IMR-90 (cell line): ENCODE data around the gene IQGAP2.

Source experiments
- BHLHE40 ChIP-seq: fragments of 150-350 bp; IDR thresholded peaks from 2 replicates; pipeline ENCODE4 v1.6.1; 2016; ENCODE audit warnings: mild to moderate bottlenecking, low read depth, low read length
- CEBPB ChIP-seq: IDR thresholded peaks from 2 replicates; pipeline ENCODE4 v1.6.1; 2012; ENCODE audit warnings: low read depth, low read length, improper control_type of control experiment
- CTCF ChIP-seq: conservative IDR thresholded peaks from 2 replicates; pipeline ENCODE4 v1.5.1; 2012; ENCODE audit warnings: mild to moderate bottlenecking, low read depth, low read length, improper control_type of control experiment
- ELK1 ChIP-seq: fragments of 150-350 bp; IDR thresholded peaks from 2 replicates; pipeline ENCODE4 v1.6.1; 2016; ENCODE audit warnings: low read depth, mild to moderate bottlenecking, low read length, moderate library complexity, borderline replicate concordance
- FOS ChIP-seq: fragments of 150-350 bp; IDR thresholded peaks from 2 replicates; pipeline ENCODE4 v1.6.1; 2016; ENCODE audit warnings: low read depth, low read length
- MAFK ChIP-seq: IDR thresholded peaks from 2 replicates; pipeline ENCODE4 v1.6.1; 2012; ENCODE audit warnings: low read depth, low read length, improper control_type of control experiment
- MAZ ChIP-seq: IDR thresholded peaks from 2 replicates; pipeline ENCODE4 v1.6.1; 2012; ENCODE audit warnings: low read depth, mild to moderate bottlenecking, low read length, improper control_type of control experiment, moderate library complexity, borderline replicate concordance
- MXI1 ChIP-seq: IDR thresholded peaks from 2 replicates; pipeline ENCODE4 v1.6.1; 2012; ENCODE audit warnings: low read depth, mild to moderate bottlenecking, low read length, moderate library complexity, borderline replicate concordance
- POLR2A ChIP-seq: IDR thresholded peaks from 2 replicates; pipeline ENCODE4 v1.6.1; 2012; ENCODE audit warnings: mild to moderate bottlenecking, low read depth, low read length
- RAD21 ChIP-seq: IDR thresholded peaks from 2 replicates; pipeline ENCODE4 v1.6.1; 2012; ENCODE audit warnings: low read length, improper control_type of control experiment
- RCOR1 ChIP-seq: IDR thresholded peaks from 2 replicates; pipeline ENCODE4 v1.6.1; 2012; ENCODE audit warnings: mild to moderate bottlenecking, low read length, improper control_type of control experiment; ENCODE audit not compliant: insufficient replicate concordance
- RFX5 ChIP-seq: IDR thresholded peaks from 2 replicates; pipeline ENCODE4 v1.8.0; 2012; ENCODE audit warnings: low read depth, mild to moderate bottlenecking, low read length, moderate library complexity
- SMC3 ChIP-seq: fragments of 150-350 bp; IDR thresholded peaks from 2 replicates; pipeline ENCODE4 v1.6.1; 2016; ENCODE audit warnings: low read depth, mild to moderate bottlenecking, antibody characterized with exemption, low read length, moderate library complexity
- USF2 ChIP-seq: fragments of 150-350 bp; IDR thresholded peaks from 2 replicates; pipeline ENCODE4 v1.6.1; 2017; ENCODE audit warnings: mild to moderate bottlenecking, antibody characterized with exemption, low read length, low read depth

DNA sequence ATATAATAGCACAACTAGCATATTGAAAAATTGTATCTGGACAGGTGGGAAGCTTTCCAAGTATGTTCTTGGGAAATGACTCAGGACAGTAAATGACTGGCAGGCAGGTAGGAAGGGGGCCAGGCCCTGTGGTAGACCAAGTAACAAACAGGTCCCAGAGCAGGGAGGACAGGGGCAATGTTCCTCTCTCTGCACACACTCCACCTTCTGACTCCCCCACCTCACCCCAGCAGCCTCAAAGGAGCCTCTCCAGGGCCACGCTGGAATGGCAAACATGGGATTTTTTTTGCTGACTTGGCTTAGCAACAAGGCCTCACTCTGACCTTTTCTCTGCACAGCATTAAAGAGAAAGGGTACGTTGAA, 31.1 kb upstream of the IQGAP2 start:
- TF ChIP-seq USF2 (no peak), POLR2A (no peak), CTCF (no peak), CEBPB (no peak), MAZ (no peak), SMC3 (no peak), MAFK (peak; percentile 65), RFX5 (no peak), FOS (no peak), RAD21 (no peak), MXI1 (no peak), BHLHE40 (no peak), ELK1 (no peak), RCOR1 (no peak)
